Lung (tissue), 12 donors: Measurements from ENCODE around the gene LTBR. TPM values are rescaled to one million over a fixed set of nuclear protein-coding genes. Genes with fewer than 3 reads are reported as not detected.

Experiments
- ATAC-seq: fragments of 200-7000 bp; cut with Tn5 transposase; one replicate; pipeline ENCODE4 v1.9.1; 2020; ENCODE audit warnings: moderate number of reproducible peaks; ENCODE audit not compliant: insufficient read depth, low FRiP score
- DNase-seq, 3 donors: peaks; one replicate each; pipeline ENCODE4 v3.0.0-alpha.2; 2013 to 2017
- H3K27ac ChIP-seq, 2 donors: one replicate each; pipeline ENCODE4 v1.5.1; 2013; ENCODE audit warnings: mild to moderate bottlenecking in 2 of 2, moderate library complexity in 2 of 2, control low read depth in 1 of 2, inconsistent platforms in 1 of 2, low read depth in 1 of 2, low read length in 1 of 2
- H3K27me3 ChIP-seq, 3 donors: one replicate each; pipeline ENCODE4 v1.5.1; 2013; ENCODE audit warnings: low read length in 2 of 3; ENCODE audit not compliant: control insufficient read depth in 3 of 3, insufficient read depth in 3 of 3
- H3K36me3 ChIP-seq, 4 donors: one replicate each; pipeline ENCODE4 v1.5.1; 2013; ENCODE audit warnings: low read length in 4 of 4, mild to moderate bottlenecking in 1 of 4, moderate library complexity in 1 of 4; ENCODE audit not compliant: control insufficient read depth in 4 of 4, insufficient read depth in 4 of 4
- H3K4me1 ChIP-seq, 5 donors: one replicate each; pipeline ENCODE4 v1.5.1; 2013; ENCODE audit warnings: low read length in 5 of 5, mild to moderate bottlenecking in 2 of 5, moderate library complexity in 1 of 5; ENCODE audit not compliant: control insufficient read depth in 5 of 5, insufficient read depth in 5 of 5
- H3K4me3 ChIP-seq: one replicate; pipeline ENCODE4 v1.5.1; 2013; ENCODE audit warnings: mild to moderate bottlenecking, control low read depth, moderate library complexity
- H3K9ac ChIP-seq, 2 donors: one replicate each; pipeline ENCODE4 v1.5.1; 2013; ENCODE audit warnings: low read length in 2 of 2, control low read depth in 1 of 2; ENCODE audit not compliant: insufficient read depth in 1 of 2
- H3K9me3 ChIP-seq, 4 donors: one replicate each; pipeline ENCODE4 v1.5.1; 2013; ENCODE audit warnings: low read length in 3 of 4, mild to moderate bottlenecking in 1 of 4, moderate library complexity in 1 of 4; ENCODE audit not compliant: control insufficient read depth in 4 of 4, insufficient read depth in 3 of 4
- CTCF ChIP-seq: IDR thresholded peaks from 2 replicates; pipeline ENCODE4 v1.5.1; 2012; ENCODE audit warnings: mild to moderate bottlenecking; ENCODE audit errors: control extremely low read depth, extremely low read depth
- WGBS, 2 donors: extraction: QIAGEN DNeasy Blood & Tissue Kit; methylation state at CpG; one replicate each; pipeline ENCODE4 v1.1.7; 2013; 5-methylcytosine and 5-hydroxymethylcytosine counted together
- polyA plus RNA-seq, 2 donors: library from polyadenylated mRNA; stranded (reverse); fragments of 200-250 nt; gene quantifications; one replicate each; pipeline ENCODE4 v1.2.1, GENCODE V29; 2013
- total RNA-seq, 2 donors: library from RNA; depleted of rRNA in 1 of 2; stranded (reverse); fragments of >200 nt in 1 of 2; gene quantifications; one replicate each; pipeline ENCODE4 v1.2.1, GENCODE V29; 2014 to 2021
- donor health status: control.
- donor health status: control.
- donor health status: Bipolar disorder and iron deficiency.
- donor health status: healthy.
- donor health status: DM: yes; HTN: yes; CAD: no.

LTBR gene
- total and polyA plus RNA-seq, 4 donors: 52.6 to 134 (median 122) TPM

GRCh38 chr12:6399884-6400644 is 16.1 kb downstream of the LTBR start:
- ATAC-seq: no peak
- Histone ChIP-seq H3K36me3 (peaks cover 0 to 3% (median under 1%) of the 10 kb centered on the region in 4 donors), H3K9me3 (no peaks in the 10 kb centered on the region), H3K27me3 (no peaks in the 10 kb centered on the region), H3K27ac (no peak overlapping the region), H3K4me3 (no peak overlapping the region), H3K9ac (no peak overlapping the region), H3K4me1 (no peaks in the 10 kb centered on the region)
- DNase-seq: no peak
- 92 to 95% methylated on average over 7 of the region's 7 CpGs for WGBS, 2 donors
- TF ChIP-seq CTCF: no peak

- no peak for DNase-seq
- TF ChIP-seq CTCF: no peak
- 90 to 97% methylated on average over 5 of the region's 5 CpGs for WGBS, 2 donors
- Histone ChIP-seq H3K4me1 (no peaks in the 10 kb centered on the region), H3K36me3 (peaks cover 0 to 1% (median 0%) of the 10 kb centered on the region in 4 donors), H3K27ac (no peak overlapping the region), H3K9ac (no peak overlapping the region), H3K4me3 (no peak overlapping the region), H3K9me3 (no peaks in the 10 kb centered on the region), H3K27me3 (no peaks in the 10 kb centered on the region)
- ATAC-seq: no peak
Observed at GRCh38 chr12:6404390-6404789, 20.4 kb downstream of the LTBR start.

GRCh38 chr12:6405963-6406362 is 22.0 kb downstream of the LTBR start:
- no peak for TF ChIP-seq CTCF

More at GRCh38 chr12:6405963-6406362, 22.0 kb downstream of the LTBR start:
- H3K27me3 ChIP-seq: no peaks in the 10 kb centered on the region
- no peak overlapping the region for H3K27ac ChIP-seq
- no peak for ATAC-seq
- WGBS, 2 donors: 63 to 85% methylated on average over 6 of the region's 6 CpGs
- H3K9ac ChIP-seq: no peak overlapping the region
- H3K4me3 ChIP-seq: no peak overlapping the region
- H3K36me3 ChIP-seq: no peaks in the 10 kb centered on the region
- no peaks in the 10 kb centered on the region for H3K9me3 ChIP-seq
- DNase-seq: peak in 1 of 3 donors; percentile 45
- H3K4me1 ChIP-seq: no peaks in the 10 kb centered on the region
